Gastrocnemius medialis (tissue), 4 donors: ENCODE results near the gene ZNF322.
"Not testable (repeated sequence)": the region's sequence is repeated elsewhere in the genome, so short reads cannot be mapped to it uniquely, and the experiment has no call there.

Experiments
- CTCF ChIP-seq, 5 experiments: fragments of 450-650 bp in 3 of 5; fragments of 200-600 bp in 2 of 5; sonication (generic) in 2 of 5; IDR thresholded peaks in 4 of 5; conservative IDR thresholded peaks in 1 of 5; 1 replicate in 4 of 5; 2 replicates in 1 of 5; pipeline ENCODE4 v1.5.1; 2016 to 2019; ENCODE audit warnings: antibody characterized with exemption in 5 of 5, mild to moderate bottlenecking in 3 of 5, moderate library complexity in 3 of 5
- POLR2A ChIP-seq, 2 donors: fragments of 450-650 bp; IDR thresholded peaks; one replicate each; pipeline ENCODE4 v1.6.1; 2017; ENCODE audit warnings: antibody characterized with exemption in 2 of 2, mild to moderate bottlenecking in 2 of 2, moderate library complexity in 2 of 2

GRCh38 chr6:26670003-26670402 lies 10.5 kb upstream of the ZNF322 start:
- TF ChIP-seq CTCF (IDR thresholded peaks at IDR 0.05 in 4 of 5, conservative IDR thresholded peaks at IDR 0.05 in 1 of 5); POLR2A (IDR thresholded peaks at IDR 0.05): not testable (repeated sequence)
